ENCODE data around the gene ORC3. TPM values are rescaled to one million over a fixed set of nuclear protein-coding genes. Genes with fewer than 3 reads are reported as not detected.

ORC3 gene
- total and polyA plus RNA-seq, 10 of the 15 experiments (the other 5 are each of a cell fraction or from before 2014, with no cell fraction given): 27.2 to 76.3 (median 54.6) TPM

DNA sequence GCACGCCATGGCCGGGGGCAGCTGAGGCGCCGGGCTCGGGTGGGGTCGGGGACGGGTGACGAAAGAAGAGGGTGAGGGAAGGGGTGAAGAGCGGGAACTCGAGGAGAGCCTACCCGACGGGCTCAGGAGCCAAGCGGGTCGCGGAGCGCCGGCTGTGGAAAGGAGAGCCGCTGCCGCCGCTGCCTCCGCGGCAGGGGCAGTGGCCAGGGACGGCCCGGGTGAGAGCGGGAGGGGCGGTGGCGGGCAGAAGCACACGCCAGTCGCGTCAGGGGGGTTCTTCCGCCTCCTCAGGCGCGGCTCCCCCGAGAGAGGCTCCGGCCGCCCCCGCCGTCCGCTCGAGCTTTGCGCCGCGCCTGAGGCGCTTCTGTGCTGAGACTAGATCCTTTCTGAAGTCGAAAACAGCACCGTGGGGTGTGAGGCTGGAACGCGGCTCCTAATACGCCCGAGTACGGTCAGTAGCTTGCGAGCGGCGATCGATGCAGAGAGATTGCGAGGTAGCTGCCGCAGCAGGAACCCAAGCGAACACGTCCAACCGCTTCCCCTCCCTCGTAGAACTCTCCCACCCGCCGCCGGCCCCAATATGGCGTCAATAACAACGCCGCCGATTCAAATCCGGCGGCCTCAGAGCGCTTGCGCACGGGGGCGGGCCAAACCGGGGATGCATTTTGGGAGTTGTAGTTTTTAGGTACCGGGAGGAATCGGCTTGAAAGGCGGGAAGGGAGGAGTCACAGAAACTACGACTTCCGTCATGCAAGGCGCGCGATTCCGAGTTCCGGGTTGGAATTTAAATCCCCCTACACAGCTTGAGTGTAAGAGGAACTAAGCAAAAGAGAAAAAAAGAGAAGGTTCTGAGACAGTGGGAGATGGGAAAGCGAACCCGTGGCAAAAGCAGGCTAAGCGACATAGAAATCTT is 112.0 kb downstream of the ORC3 start, which contains the start of gene AKIRIN2 (continued):
- TF ChIP-seq, protein P1, sequence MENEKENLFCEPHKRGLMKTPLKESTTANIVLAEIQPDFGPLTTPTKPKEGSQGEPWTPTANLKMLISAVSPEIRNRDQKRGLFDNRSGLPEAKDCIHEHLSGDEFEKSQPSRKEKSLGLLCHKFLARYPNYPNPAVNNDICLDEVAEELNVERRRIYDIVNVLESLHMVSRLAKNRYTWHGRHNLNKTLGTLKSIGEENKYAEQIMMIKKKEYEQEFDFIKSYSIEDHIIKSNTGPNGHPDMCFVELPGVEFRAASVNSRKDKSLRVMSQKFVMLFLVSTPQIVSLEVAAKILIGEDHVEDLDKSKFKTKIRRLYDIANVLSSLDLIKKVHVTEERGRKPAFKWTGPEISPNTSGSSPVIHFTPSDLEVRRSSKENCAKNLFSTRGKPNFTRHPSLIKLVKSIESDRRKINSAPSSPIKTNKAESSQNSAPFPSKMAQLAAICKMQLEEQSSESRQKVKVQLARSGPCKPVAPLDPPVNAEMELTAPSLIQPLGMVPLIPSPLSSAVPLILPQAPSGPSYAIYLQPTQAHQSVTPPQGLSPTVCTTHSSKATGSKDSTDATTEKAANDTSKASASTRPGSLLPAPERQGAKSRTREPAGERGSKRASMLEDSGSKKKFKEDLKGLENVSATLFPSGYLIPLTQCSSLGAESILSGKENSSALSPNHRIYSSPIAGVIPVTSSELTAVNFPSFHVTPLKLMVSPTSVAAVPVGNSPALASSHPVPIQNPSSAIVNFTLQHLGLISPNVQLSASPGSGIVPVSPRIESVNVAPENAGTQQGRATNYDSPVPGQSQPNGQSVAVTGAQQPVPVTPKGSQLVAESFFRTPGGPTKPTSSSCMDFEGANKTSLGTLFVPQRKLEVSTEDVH (IDR thresholded peaks at IDR 0.05; ENCODE audit: low read depth, partially characterized antibody): peak; percentile 53
- TF ChIP-seq MEF2A (IDR thresholded peaks at IDR 0.05; ENCODE audit: insufficient read depth, low read depth, low read length) (0 out of 2 replicates have a peak, but pooled peaks have one; percentile 25), ZZZ3 (IDR thresholded peaks at IDR 0.05; ENCODE audit: control insufficient read depth, insufficient read length, low read depth) (no peak), MYC (IDR thresholded peaks at IDR 0.05; ENCODE audit: insufficient read depth, insufficient read length, insufficient replicate concordance, low read length, severe bottlenecking) (peak; percentile 89), CBX5 (IDR thresholded peaks at IDR 0.05; ENCODE audit: low read depth) (no peak), BCL11A (IDR thresholded peaks at IDR 0.05; ENCODE audit: low read depth, low read length) (0 out of 2 replicates have a peak, but pooled peaks have one; percentile 6), HSF1 (IDR thresholded peaks at IDR 0.05; ENCODE audit: low read depth, low read length) (0 out of 2 replicates have a peak, but pooled peaks have one; percentile 52), CHD2 (IDR thresholded peaks at IDR 0.05; ENCODE audit: borderline replicate concordance, low read depth, low read length) (0 out of 2 replicates have a peak, but pooled peaks have one; percentile 23), GABPA (IDR thresholded peaks at IDR 0.05; ENCODE audit: low read depth) (peak; percentile 83), NR2F1 (conservative IDR thresholded peaks at IDR 0.05) (0 out of 2 replicates have a peak, but pooled peaks have one; percentile 27), NFYA (IDR thresholded peaks at IDR 0.05; ENCODE audit: borderline replicate concordance, low read depth, low read length) (no peak), POLR2AphosphoS5 (IDR thresholded peaks at IDR 0.05; ENCODE audit: low read length) (peak; percentile 99), IRF5 (IDR thresholded peaks at IDR 0.05; ENCODE audit: borderline replicate concordance) (no peak), TBL1XR1 (IDR thresholded peaks at IDR 0.05; ENCODE audit: low read depth, low read length) (no peak), SREBF2 (IDR thresholded peaks at IDR 0.05; ENCODE audit: low read length) (no peak)
- TF ChIP-seq, protein P2, sequence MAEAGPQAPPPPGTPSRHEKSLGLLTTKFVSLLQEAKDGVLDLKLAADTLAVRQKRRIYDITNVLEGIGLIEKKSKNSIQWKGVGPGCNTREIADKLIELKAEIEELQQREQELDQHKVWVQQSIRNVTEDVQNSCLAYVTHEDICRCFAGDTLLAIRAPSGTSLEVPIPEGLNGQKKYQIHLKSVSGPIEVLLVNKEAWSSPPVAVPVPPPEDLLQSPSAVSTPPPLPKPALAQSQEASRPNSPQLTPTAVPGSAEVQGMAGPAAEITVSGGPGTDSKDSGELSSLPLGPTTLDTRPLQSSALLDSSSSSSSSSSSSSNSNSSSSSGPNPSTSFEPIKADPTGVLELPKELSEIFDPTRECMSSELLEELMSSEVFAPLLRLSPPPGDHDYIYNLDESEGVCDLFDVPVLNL (IDR thresholded peaks at IDR 0.05; ENCODE audit: low read depth, low read length): peak; percentile 83
- TF ChIP-seq, protein P3, sequence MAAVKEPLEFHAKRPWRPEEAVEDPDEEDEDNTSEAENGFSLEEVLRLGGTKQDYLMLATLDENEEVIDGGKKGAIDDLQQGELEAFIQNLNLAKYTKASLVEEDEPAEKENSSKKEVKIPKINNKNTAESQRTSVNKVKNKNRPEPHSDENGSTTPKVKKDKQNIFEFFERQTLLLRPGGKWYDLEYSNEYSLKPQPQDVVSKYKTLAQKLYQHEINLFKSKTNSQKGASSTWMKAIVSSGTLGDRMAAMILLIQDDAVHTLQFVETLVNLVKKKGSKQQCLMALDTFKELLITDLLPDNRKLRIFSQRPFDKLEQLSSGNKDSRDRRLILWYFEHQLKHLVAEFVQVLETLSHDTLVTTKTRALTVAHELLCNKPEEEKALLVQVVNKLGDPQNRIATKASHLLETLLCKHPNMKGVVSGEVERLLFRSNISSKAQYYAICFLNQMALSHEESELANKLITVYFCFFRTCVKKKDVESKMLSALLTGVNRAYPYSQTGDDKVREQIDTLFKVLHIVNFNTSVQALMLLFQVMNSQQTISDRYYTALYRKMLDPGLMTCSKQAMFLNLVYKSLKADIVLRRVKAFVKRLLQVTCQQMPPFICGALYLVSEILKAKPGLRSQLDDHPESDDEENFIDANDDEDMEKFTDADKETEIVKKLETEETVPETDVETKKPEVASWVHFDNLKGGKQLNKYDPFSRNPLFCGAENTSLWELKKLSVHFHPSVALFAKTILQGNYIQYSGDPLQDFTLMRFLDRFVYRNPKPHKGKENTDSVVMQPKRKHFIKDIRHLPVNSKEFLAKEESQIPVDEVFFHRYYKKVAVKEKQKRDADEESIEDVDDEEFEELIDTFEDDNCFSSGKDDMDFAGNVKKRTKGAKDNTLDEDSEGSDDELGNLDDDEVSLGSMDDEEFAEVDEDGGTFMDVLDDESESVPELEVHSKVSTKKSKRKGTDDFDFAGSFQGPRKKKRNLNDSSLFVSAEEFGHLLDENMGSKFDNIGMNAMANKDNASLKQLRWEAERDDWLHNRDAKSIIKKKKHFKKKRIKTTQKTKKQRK (IDR thresholded peaks at IDR 0.05; ENCODE audit: low read depth, low read length): no peak
